ENCODE data around the gene CGNL1. TPM values are rescaled to one million over a fixed set of nuclear protein-coding genes. Genes with fewer than 3 reads are reported as not detected.

CGNL1 gene
- total RNA-seq, 2 experiments from 2014 or later, result not detected

DNA sequence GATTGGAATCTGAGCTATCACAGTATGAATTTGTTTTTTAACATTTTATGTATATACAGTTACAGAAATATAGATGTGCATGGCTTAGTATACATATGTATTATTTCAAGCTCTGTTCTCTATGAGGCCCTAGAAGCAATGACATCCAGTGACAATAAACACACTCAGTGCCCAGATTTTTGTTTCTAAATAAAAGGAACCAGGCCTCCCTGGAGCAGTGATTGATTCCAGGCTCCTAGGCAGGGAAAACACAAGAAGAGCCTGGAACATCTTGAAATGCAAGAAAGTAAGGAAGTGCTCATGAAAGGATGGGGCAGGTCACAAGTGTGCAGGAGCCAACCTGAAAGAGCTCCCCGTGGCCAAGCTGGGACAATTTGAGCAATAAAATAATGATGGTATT, 18.5 kb upstream of the CGNL1 start:
- CTCF ChIA-PET, result no interaction called here
- no peaks in the 10 kb centered on the region for H3K4me1 Mint-ChIP-seq
- H3K4me3 Mint-ChIP-seq, result no peak overlapping the region

DNA sequence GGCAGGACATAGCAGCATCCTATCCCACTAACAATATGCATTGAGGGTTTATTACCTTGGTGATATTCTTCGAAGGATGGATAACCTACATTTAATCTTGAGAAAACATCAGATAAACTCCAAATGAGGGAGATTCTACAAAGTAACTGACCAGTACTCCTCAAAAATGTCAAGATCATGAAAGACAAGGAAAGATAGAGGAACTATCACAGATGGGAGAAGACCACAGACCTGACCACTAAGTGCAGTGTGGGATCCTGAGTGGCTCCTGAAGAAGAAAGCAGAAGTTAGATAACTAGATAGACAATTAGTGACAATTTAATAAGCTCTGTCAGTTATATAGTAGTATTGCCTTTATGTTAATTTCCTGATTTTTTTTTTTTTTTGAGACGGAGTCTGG, 17.7 kb upstream of the CGNL1 start:
- ChIA-PET CTCF (no interaction called here), POLR2A (no interaction called here)
- no peak overlapping the region for H3K27ac Mint-ChIP-seq
- no peaks in the 10 kb centered on the region for H3K9me3 Mint-ChIP-seq
- H3K4me3 Mint-ChIP-seq, result no peak overlapping the region
- peaks cover 7% of the 10 kb centered on the region for H3K27me3 Mint-ChIP-seq
- no peak for DNase-seq
- no peaks in the 10 kb centered on the region for H3K36me3 Mint-ChIP-seq (ENCODE audit: low read depth)
- no peaks in the 10 kb centered on the region for H3K4me1 Mint-ChIP-seq

More for the DNA sequence above, 18.5 kb upstream of the CGNL1 start:
- peaks cover 7% of the 10 kb centered on the region for H3K27me3 Mint-ChIP-seq
- H3K36me3 Mint-ChIP-seq (ENCODE audit: low read depth), result no peaks in the 10 kb centered on the region
- no peaks in the 10 kb centered on the region for H3K9me3 Mint-ChIP-seq
- no peak overlapping the region for H3K27ac Mint-ChIP-seq
- DNase-seq, result no peak
- POLR2A ChIA-PET, result no interaction called here

DNA sequence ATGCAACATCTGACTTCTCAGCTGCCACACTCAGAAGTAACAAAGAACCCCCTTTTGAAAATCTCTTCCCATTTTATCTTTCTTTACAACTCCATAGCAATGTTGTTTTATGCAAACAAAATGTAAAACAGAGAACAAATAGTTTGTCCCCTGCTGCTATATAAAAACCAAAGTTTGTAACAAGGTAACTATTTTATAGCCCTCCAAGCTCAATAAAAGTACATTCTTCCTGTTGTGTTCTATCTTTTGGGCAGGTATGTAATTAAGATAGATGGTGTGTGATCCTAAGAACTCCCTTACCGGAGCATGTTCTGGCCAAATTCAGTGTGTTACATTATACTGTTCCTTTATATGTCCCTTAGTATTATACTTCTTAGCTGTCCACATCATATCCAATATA, 12.6 kb upstream of the CGNL1 start:
- no peaks in the 10 kb centered on the region for H3K9me3 Mint-ChIP-seq
- no peak overlapping the region for H3K4me3 Mint-ChIP-seq
- no peaks in the 10 kb centered on the region for H3K36me3 Mint-ChIP-seq (ENCODE audit: low read depth)
- no peak for DNase-seq
- H3K4me1 Mint-ChIP-seq, result no peaks in the 10 kb centered on the region
- ChIA-PET POLR2A (no interaction called here), CTCF (interaction anchor here (1.2 to 2.2 kb wide), 2 partner anchors 23 to 164 kb away, joined by 6 read pairs; no protein-coding TSS in a partner anchor)
- H3K27ac Mint-ChIP-seq, result no peak overlapping the region
- no peaks in the 10 kb centered on the region for H3K27me3 Mint-ChIP-seq

DNA sequence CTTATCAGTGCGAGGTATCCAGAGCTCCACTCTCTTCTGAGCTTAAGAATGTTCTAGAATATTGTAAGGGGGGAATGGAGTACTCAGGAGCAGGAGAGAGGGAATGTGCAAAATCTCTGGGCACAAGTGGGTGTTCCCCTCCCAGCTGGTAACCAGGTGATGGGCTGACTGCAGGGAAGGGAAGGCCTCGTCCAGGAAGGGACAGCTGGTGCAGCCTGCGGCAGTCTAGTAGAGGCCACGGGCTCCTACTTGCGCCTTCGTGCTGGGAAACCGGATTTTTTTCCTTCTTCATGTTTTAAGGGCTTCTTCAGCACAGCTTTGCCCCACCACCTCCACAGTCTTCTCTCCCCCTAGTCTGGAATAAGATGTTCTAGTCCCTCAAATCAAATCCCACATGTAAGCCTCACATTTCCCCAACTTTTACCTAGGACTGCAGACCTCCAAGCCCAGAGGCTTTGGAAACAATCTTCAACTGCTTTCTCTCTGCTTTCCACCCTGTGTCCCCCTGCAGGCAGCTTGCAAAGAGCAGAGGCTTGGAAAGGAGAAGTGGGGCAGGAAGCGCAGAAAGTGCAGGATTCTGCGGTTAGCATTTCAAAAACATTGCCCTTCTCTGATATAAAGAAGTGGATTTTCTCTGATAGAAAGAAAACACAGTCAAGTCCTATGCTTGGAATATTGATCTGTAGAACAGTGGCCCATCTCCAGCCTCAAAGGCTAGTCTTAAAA, 11.9 kb upstream of the CGNL1 start:
- Mint-ChIP-seq H3K27me3 (no peaks in the 10 kb centered on the region), H3K9me3 (no peaks in the 10 kb centered on the region), H3K4me3 (no peak overlapping the region), H3K27ac (no peak overlapping the region), H3K36me3 (ENCODE audit: low read depth) (no peaks in the 10 kb centered on the region), H3K4me1 (no peaks in the 10 kb centered on the region)
- ChIA-PET POLR2A (no interaction called here), CTCF (interaction anchor here (2.2 kb wide), 1 partner anchor 24 kb away, joined by 6 read pairs; no protein-coding TSS in a partner anchor)
- DNase-seq, result no peak

DNA sequence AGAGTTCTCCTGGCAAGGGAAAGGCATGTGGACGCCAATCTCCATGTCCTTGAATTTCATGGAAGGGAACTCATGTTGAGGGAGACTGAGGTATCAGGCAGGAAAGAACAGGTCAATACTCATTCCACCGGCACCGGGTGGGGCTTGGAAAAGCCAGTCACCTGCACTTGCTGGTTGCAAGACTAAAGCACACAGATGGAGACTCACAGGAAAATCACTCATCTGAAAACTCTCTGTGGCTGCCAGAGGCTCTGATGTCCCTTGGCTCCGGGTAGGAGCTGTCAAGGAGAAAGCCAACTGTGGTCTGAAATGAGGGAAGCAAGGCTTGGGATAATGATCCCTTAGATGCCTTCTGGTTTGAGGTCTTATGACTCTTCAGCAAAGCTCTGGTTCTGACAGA, 8.7 kb upstream of the CGNL1 start:
- Mint-ChIP-seq H3K27me3 (peaks cover 3% of the 10 kb centered on the region), H3K27ac (no peak overlapping the region), H3K36me3 (ENCODE audit: low read depth) (no peaks in the 10 kb centered on the region), H3K4me3 (no peak overlapping the region), H3K9me3 (no peaks in the 10 kb centered on the region), H3K4me1 (no peaks in the 10 kb centered on the region)
- DNase-seq, result no peak
- ChIA-PET POLR2A (no interaction called here), CTCF (no interaction called here)

DNA sequence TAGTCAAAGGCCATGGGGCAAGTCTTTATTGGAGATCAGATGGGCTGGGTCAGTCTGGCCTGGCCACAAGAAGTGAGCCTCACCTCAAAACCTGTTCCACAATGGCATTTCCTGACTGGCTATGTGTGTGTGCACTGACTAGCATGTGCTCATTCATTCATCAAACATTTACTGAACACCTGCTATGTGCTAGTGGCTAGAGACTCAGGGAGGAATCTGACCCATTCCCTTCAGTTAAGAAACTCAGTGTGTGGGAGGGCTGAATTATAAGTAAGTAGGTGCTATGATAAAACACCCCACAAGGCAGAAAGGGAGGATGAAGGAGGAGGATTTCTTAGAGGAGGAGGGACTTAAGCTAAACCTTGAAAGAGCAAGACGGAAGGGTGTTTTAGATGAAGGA, 5.4 kb upstream of the CGNL1 start:
- H3K4me3 Mint-ChIP-seq, result no peak overlapping the region
- POLR2A ChIA-PET, result no interaction called here
- peaks cover 2% of the 10 kb centered on the region for H3K4me1 Mint-ChIP-seq
- no peaks in the 10 kb centered on the region for H3K36me3 Mint-ChIP-seq (ENCODE audit: low read depth)
- DNase-seq, result no peak
- CTCF ChIA-PET, result no interaction called here
- peaks cover 20% of the 10 kb centered on the region for H3K27me3 Mint-ChIP-seq
- H3K9me3 Mint-ChIP-seq, result no peaks in the 10 kb centered on the region
- no peak overlapping the region for H3K27ac Mint-ChIP-seq

DNA sequence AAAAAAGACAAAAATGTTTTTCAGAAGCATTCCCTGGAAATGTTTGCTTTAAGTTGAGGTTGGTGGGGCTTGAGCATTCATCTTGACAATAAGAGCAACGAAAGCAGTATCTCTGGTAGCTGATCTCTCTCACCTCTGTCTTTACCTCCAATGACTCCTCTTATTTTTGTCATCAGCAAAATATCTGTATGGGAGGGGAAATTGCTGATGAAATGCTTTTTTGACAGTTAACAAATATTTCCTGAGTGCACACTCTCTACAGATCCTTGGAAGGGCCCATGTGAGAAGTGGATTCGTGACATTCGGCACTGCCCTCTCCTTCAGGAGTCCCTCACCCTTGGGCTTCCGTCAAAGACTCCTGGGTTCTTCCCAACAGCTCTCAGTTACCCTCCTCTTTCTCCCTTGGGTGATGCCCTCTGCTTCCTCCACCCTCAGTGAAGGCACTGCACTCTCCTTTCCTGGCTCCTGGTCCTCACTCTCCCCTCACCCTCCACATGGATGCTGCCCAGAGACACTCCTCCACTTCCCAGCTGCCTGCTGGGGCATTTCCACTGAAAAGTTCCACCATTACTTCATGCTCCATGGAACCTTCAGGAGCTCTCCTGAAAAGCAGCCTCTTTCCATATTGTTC, 2.9 kb upstream of the CGNL1 start:
- Mint-ChIP-seq H3K27ac (no peak overlapping the region), H3K4me1 (peaks cover 9% of the 10 kb centered on the region), H3K27me3 (peaks cover 35% of the 10 kb centered on the region), H3K9me3 (no peaks in the 10 kb centered on the region), H3K4me3 (no peak overlapping the region), H3K36me3 (ENCODE audit: low read depth) (no peaks in the 10 kb centered on the region)
- ChIA-PET CTCF (no interaction called here), POLR2A (no interaction called here)
- DNase-seq, result no peak

DNA sequence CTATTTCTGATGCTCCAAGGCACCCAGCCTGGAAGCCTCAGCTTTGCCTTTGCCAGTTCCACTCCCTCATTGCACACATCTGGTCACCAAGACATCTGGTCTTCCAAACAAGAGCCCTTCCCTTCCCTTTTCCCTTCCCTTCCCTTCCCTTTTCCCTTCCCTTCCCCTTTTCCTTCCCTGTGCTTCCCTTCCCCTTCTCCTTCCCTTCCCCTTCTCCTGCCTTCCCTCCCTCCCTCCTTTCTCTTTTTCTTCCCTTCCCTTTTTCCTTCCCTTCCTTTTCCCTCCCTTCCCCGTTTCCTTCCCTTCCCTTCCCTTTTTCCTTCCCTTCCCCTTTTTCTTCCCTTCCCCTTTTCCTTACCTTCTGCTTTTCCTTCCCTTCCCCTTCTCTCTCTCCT, 2.4 kb upstream of the CGNL1 start:
- H3K27me3 Mint-ChIP-seq, result peaks cover 38% of the 10 kb centered on the region
- no peaks in the 10 kb centered on the region for H3K36me3 Mint-ChIP-seq (ENCODE audit: low read depth)
- ChIA-PET CTCF (no interaction called here), POLR2A (no interaction called here)
- no peak for DNase-seq
- peaks cover 9% of the 10 kb centered on the region for H3K4me1 Mint-ChIP-seq
- no peak overlapping the region for H3K27ac Mint-ChIP-seq
- no peaks in the 10 kb centered on the region for H3K9me3 Mint-ChIP-seq
- no peak overlapping the region for H3K4me3 Mint-ChIP-seq

DNA sequence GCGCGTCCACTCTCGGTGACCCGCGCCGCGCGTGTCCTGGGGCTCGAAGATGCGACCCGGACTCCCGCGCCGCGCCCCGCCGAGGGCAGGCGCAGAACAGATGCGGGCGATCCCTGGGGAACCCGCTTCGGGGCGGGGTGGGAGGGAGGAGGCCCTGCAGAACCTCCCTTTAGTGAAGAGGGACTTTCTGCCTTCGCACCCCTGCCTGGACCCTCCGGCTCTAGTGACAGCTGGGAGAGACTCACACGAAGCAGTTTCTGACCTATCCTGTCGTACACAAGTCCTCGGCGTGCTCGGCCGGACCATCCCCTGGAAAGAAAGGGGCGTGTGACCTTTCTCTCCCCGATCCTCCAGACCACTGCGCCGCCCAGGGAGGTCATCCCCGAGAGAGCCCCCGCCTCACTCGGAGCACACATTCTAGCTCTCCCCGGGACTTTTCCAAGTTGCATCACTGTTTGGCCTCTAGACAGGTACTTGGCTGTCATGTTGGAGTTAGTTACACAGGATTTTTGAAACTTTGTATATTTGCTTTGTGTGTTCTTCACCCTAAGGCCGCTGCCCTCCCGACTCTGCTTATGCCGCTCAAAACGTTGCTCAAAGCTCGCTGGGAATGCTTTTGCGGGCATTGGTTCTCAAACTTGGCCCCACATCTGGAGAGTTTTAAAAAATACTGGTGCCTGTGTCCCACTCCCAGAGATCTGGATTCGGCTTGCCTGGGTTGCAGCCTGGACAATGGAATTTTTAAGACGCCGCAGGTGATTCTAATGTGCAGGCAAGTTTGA, 582 bp downstream of the CGNL1 start:
- H3K9me3 Mint-ChIP-seq, result no peaks in the 10 kb centered on the region
- H3K27ac Mint-ChIP-seq, result no peak overlapping the region
- H3K4me3 Mint-ChIP-seq, result no peak overlapping the region
- DNase-seq, result no peak
- POLR2A ChIA-PET, result no interaction called here
- H3K4me1 Mint-ChIP-seq, result peaks cover 9% of the 10 kb centered on the region
- CTCF ChIA-PET, result no interaction called here
- peaks cover 46% of the 10 kb centered on the region for H3K27me3 Mint-ChIP-seq
- no peaks in the 10 kb centered on the region for H3K36me3 Mint-ChIP-seq (ENCODE audit: low read depth)

DNA sequence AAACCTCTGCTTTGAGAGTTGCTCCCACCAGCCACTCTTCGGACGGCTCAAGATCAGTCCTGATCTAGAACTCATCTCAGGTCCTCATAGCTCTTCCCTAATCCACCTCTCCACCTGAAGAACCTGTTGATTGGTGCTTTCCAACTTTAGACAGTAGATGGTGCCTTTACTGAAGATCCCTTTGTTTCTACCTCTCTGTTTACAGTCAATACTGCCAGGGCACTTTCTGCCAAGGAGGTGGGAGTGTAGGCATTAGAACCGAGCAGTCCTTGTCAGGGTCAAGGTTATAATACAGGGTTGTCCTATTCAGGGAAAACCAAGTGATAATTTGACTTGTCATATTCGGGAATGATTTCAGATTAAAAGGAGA, 1.2 kb downstream of the CGNL1 start:
- Mint-ChIP-seq H3K4me1 (peaks cover 9% of the 10 kb centered on the region), H3K27ac (no peak overlapping the region), H3K9me3 (no peaks in the 10 kb centered on the region), H3K27me3 (peaks cover 46% of the 10 kb centered on the region), H3K36me3 (ENCODE audit: low read depth) (no peaks in the 10 kb centered on the region), H3K4me3 (no peak overlapping the region)
- DNase-seq, result no peak
- ChIA-PET CTCF (no interaction called here), POLR2A (no interaction called here)

DNA sequence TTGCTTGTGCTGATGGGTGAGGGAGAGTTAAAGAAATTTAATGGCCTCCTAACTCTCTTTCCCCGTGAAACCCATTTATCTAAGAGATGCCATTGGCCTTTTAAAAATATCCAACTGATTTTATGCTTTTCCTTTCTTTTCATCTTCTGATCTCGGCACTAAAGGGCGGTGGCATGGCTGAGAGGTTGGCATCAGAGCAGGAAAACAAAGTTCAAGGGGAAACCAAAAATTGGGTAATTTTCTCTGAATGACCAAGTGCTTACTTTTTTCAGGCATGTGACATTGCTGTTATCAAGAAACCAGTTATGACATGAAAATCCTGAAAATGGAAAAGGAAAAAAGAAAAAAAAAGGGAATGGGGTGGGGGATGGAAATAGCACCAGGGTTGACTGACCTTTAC, 3.2 kb downstream of the CGNL1 start:
- H3K4me3 Mint-ChIP-seq, result no peak overlapping the region
- POLR2A ChIA-PET, result no interaction called here
- no peaks in the 10 kb centered on the region for H3K9me3 Mint-ChIP-seq
- H3K27ac Mint-ChIP-seq, result no peak overlapping the region
- CTCF ChIA-PET, result no interaction called here
- DNase-seq, result no peak
- H3K4me1 Mint-ChIP-seq, result peaks cover 9% of the 10 kb centered on the region
- peaks cover 41% of the 10 kb centered on the region for H3K27me3 Mint-ChIP-seq
- H3K36me3 Mint-ChIP-seq (ENCODE audit: low read depth), result no peaks in the 10 kb centered on the region

DNA sequence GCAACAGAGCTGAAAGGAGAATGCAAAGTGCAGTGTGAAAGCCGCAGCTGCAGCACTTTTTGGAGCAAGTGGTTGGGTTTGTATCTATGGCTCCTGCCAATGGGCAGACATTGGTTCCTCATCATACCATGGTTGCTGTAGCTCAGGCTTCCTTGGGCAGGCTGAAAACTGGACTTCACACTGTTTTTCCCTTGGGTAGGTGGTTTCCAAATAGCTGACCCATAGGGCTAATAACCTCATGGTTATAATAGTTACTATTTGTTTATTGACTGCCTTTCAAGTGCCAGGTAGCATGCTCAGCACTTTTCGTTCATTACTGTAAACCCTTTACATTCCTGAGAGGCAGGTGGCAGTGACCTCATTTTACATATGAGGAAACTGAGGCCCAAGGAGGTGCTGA, 4.5 kb downstream of the CGNL1 start:
- ChIA-PET CTCF (no interaction called here), POLR2A (no interaction called here)
- H3K36me3 Mint-ChIP-seq (ENCODE audit: low read depth), result no peaks in the 10 kb centered on the region
- no peak for DNase-seq
- H3K4me1 Mint-ChIP-seq, result peaks cover 8% of the 10 kb centered on the region
- H3K27me3 Mint-ChIP-seq, result peaks cover 30% of the 10 kb centered on the region
- no peaks in the 10 kb centered on the region for H3K9me3 Mint-ChIP-seq
- H3K27ac Mint-ChIP-seq, result no peak overlapping the region
- no peak overlapping the region for H3K4me3 Mint-ChIP-seq

DNA sequence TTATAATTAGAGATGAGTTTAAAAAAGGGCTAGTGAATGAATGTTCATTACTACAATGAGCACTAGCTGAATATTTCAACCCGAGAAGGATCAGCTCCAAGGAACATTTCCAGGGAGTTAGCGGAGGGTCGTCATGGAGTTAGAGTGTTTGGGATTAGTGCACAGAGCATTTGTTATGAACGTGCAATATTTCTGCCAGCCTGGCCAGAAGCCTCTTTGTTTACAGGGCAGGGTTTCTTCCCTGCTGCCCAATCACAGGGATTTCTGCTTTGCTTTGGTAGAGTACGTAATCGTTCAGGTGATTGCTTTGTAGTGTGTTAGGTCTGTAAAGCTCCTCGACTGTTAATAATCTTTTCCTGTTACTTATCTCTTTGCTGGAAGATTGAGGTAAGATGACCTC, 5.9 kb downstream of the CGNL1 start:
- Mint-ChIP-seq H3K36me3 (ENCODE audit: low read depth) (no peaks in the 10 kb centered on the region), H3K27ac (no peak overlapping the region), H3K4me3 (no peak overlapping the region), H3K9me3 (no peaks in the 10 kb centered on the region), H3K4me1 (peaks cover 3% of the 10 kb centered on the region), H3K27me3 (peaks cover 26% of the 10 kb centered on the region)
- POLR2A ChIA-PET, result no interaction called here
- CTCF ChIA-PET, result no interaction called here
- DNase-seq, result no peak

DNA sequence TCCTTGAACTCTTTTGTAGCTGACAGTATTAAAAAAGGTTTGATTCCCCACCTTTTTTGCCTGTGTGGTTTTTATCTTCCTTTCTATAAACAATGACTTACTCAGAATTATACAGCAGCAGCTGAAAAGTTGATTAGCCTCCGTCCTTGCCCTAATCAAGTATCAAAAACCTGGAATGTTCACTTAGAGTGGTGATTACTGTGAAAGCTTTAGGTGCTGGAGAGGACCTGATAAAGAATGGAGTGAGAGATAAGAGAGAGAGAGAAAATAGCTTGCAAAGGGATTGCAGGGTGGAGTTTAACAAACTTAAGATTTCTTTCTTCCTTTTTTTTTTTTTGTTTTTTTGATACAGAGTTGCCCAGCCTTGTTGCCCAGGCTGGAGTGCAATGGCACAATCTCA, 6.7 kb downstream of the CGNL1 start:
- H3K4me1 Mint-ChIP-seq, result no peaks in the 10 kb centered on the region
- no peak overlapping the region for H3K27ac Mint-ChIP-seq
- H3K36me3 Mint-ChIP-seq (ENCODE audit: low read depth), result no peaks in the 10 kb centered on the region
- CTCF ChIA-PET, result interaction anchor here (0.7 kb wide), 2 partner anchors 21 to 159 kb away, joined by 3 read pairs; no protein-coding TSS in a partner anchor
- POLR2A ChIA-PET, result no interaction called here
- H3K4me3 Mint-ChIP-seq, result no peak overlapping the region
- DNase-seq, result no peak
- H3K27me3 Mint-ChIP-seq, result peaks cover 20% of the 10 kb centered on the region
- H3K9me3 Mint-ChIP-seq, result no peaks in the 10 kb centered on the region

Measured in activated CD4-positive, alpha-beta memory T cell treated with anti-CD3 and anti-CD28 coated beads, Interleukin-2, amount 10 ng/mL, durations not matched to agents 7 days and 5 days (primary cell).